Gastroesophageal sphincter (tissue), 3 donors: ENCODE measurements around the gene CHRM5.

ENCODE experiments used
- CTCF ChIP-seq, 4 experiments: fragments of 200-600 bp in 2 of 4; fragments of 450-650 bp in 2 of 4; sonication (generic) in 1 of 4; IDR thresholded peaks; one replicate each; pipeline ENCODE4 v1.5.1; 2017 to 2019; ENCODE audit warnings: antibody characterized with exemption in 4 of 4, mild to moderate bottlenecking in 2 of 4, moderate library complexity in 2 of 4
- EP300 ChIP-seq: sonication (generic); formaldehyde crosslinking; IDR thresholded peaks from one replicate; pipeline ENCODE4 v1.6.1; 2017; ENCODE audit warnings: antibody characterized with exemption, mild to moderate bottlenecking
- POLR2A ChIP-seq, 2 donors: fragments of 450-650 bp; IDR thresholded peaks; one replicate each; pipeline ENCODE4 v1.6.1; 2017; ENCODE audit warnings: antibody characterized with exemption in 2 of 2, mild to moderate bottlenecking in 2 of 2, moderate library complexity in 1 of 2
- POLR2AphosphoS5 ChIP-seq: sonication (generic); formaldehyde crosslinking; IDR thresholded peaks from one replicate; pipeline ENCODE4 v1.6.1; 2017; ENCODE audit warnings: antibody characterized with exemption

- TF ChIP-seq CTCF (IDR thresholded peaks at IDR 0.05), result no peak
- no peak for TF ChIP-seq POLR2A (IDR thresholded peaks at IDR 0.05)
- TF ChIP-seq EP300, result no peak
- TF ChIP-seq POLR2AphosphoS5, result no peak
Measured at GRCh38 chr15:34079904-34080303, 111.6 kb downstream of the CHRM5 start.
